HG03097 (cell line): ENCODE measurements around the gene DEAF1.

Source experiments
- ATAC-seq: cut with Tn5 transposase; IDR thresholded peaks from one replicate; pipeline ENCODE4 v1.9.1; 2021; ENCODE audit not compliant: unreplicated experiment, low FRiP score

Gene DEAF1

DNA sequence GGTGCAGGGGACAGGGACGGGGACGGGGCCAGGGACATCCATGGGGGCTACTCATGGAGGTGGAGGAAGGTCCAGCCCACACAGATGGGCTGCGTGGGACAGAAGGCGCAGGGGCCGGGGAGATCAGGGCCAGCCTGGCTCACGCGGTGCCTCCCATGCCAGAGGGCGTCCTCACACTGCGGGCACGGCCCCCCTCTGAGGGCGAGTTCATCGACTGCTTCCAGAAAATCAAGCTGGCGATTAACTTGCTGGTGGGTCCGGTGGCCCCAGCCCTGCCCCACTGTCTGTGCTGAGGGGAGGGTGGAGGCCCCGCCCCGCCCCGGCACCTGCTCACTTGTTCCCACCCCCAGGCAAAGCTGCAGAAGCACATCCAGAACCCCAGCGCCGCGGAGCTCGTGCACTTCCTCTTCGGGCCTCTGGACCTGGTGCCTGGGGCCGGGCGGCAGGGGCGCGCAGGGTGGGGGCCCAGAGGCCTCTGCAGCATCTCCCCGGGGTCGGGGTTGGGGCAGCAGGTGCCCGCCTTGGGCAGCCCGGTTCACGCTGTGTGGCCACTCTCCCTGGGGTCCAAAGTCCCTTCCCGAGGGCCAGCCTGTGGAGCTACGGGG is 26.8 kb upstream of the DEAF1 start:
- ATAC-seq: no peak

GRCh38 chr11:721247-721740 is 26.3 kb upstream of the DEAF1 start:
- no peak for ATAC-seq

DNA sequence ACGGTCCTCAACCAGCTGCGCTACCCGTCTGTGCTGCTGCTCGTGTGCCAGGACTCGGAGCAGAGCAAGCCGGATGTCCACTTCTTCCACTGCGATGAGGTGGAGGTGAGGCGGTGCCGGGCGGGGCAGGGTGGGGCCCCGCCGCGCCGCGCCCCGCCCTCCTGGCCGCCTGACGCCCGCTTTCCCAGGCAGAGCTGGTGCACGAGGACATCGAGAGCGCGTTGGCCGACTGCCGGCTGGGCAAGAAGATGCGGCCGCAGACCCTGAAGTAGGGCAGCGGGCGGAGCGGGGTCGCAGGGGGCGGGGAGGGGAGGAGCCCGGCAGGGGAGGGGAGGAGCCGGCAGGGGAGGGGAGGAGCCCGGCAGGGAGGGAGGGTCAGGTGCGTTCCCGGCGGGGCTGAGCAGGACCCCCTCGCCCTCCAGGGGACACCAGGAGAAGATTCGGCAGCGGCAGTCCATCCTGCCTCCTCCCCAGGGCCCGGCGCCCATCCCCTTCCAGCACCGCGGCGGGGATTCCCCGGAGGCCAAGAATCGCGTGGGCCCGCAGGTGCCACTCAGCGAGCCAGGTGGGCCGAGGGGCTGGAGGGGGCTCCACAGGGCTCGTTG is 25.7 kb upstream of the DEAF1 start:
- ATAC-seq: no peak

DNA sequence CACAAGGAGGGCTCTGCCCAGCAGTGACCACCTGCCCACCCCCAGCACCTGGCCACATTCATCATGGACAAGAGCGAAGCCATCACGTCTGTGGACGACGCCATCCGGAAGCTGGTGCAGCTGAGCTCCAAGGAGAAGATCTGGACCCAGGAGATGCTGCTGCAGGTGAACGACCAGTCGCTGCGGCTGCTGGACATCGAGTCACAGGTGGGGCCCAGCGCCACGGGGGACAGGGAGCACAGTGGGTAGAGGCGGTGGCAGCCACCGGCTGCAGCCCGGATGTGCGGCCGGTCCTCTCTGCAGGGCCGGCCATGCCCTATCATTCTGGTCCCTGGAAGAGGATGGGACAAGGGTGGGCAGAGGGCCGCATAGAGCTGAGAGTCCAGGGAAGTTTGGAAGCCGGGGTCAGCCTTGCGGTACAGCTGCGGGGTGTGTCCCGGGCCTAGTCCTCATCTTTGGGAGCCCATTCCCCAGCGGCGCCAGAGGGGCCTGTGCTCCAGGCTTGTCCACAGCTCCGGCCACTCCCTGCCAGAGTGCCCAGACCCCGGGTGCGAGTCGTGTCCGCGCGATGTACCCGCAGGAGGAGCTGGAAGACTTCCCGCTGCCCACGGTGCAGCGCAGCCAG is 25.1 kb upstream of the DEAF1 start:
- ATAC-seq: no peak

DNA sequence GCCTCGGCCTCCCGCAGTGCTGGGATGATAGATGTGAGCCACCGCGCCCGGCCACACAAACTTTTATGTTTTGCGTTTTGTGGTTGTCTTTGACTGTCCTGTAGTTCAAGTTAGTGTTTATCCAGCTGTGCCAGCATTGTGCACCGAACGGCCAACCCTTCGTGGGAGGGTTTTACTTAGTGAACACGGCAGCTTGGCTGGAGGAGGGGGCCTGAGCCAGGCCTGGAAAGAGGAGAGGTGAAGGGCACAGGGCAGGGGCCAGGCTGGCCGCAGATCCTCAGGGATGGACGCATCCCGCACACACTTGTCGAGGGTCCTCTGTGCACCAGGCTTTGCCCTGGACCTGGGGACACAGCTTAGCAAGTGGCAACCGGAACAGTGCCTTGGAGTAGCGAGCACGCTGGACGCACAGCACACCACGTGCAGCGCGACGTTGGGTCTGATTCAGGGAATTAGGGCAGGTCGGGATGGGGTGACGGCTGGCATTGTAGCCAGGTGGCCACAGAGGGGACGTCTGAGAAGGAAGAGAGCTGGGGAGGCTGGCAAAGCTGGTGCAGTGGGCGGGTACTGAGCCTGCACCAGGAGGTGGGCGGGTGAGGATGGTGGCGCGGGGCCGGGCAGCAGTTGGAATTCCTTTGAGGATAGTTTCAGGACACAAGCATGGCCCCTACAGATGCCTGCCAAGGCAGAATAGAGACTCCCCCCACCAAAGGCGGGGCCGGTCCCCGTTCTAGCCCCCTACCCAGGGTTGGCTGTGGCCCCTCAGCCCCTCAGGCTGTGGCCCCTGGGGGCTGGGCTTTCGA is 24.4 kb upstream of the DEAF1 start:
- ATAC-seq: no peak

DNA sequence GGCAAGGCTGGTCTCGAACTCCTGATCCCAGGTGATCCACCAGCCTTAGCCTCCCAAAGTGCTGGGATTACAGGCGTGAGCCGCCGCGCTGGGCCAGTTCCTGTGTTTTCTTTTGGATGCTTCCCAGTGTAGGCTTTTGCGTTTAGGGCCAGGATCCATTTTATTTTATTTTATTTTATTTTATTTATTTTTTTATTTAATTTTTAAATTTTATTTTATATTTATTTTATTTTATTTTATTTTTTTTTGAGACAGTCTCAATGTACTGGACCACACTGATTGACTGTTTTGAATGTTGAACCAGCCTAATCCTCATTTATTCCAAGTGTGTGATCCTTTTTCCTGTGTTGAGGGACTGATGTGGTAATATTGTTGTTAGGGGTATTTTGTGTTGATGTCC is 19.4 kb upstream of the DEAF1 start:
- no peak for ATAC-seq

GRCh38 chr11:709109-709997 is 14.3 kb upstream of the DEAF1 start:
- ATAC-seq: no peak

GRCh38 chr11:708511-708910 is 13.5 kb upstream of the DEAF1 start:
- ATAC-seq: no peak

DNA sequence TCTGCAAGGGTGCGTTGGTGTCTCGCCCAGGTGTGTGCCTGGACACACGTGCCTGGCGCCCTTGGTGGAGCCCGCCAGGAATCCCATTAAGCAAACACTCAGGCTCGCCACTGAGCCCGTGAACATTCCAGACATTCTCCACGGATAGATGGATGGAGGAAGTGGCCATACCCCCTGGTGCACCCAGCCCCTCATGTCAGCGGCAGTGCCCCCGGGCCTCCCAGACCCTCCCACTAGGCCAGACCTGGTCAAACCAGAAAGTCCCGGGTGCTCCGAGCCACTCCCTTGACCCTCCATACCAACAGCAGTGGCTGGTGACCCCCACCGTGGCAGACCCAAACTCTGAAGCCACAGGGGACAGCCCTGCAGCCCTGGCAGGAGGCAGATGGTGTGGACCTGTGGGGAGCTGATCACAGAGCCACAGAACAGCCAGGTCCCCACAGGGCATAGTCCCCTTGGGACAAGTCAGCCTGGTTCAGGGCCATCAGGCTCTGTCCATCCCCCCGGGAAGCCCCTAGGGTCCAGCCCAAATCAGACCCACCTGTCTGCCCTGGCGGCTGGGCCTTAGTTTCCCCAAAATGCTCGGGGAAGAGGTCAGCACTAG is 12.9 kb upstream of the DEAF1 start:
- ATAC-seq: no peak

DNA sequence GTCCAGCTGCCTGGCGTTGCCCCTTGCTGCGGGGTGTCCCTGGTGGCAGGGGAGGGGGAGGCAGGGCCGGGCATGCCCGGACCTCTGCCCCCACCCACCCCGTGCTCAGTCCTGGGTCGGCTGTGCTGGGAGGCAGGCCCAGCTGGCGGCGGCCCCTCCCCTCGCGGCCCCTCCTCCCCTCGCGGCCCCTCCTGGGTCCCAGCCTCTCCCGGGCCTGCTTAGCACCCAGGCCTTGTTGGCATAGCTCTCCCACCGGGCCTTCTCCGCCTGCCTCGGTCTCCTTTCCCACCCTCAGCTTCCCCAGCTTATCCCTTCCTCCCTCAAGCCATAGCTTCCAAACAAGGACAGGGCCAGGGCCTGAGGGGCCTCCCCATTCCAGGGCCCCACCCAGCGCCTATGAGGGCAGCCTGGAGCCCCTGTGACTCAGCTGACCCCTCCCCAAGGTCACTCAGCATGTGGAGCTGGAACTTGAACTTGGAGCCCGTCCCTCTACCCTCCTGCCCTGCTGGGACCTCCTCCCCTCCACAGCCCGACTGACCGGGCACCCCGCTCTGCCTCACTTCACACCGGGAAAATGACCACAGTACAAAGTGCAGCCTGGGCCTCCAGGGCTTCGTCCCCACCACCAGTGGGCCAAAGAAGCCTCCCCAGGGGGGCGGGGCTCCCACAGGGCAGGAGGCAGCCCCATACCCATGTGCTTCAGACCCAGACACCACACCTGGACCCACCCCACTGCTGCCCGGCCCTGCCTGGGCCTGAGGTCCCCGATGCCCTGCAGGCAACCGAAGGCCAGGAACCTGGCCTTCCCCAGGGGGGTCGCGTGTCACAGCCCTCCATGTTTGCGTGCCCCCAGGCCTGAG is 12.2 kb upstream of the DEAF1 start:
- no peak for ATAC-seq

GRCh38 chr11:706439-706956 is 11.5 kb upstream of the DEAF1 start:
- ATAC-seq: no peak

GRCh38 chr11:705646-706438 is 10.8 kb upstream of the DEAF1 start, which contains the start of gene EPS8L2:
EPS8L2 (plus strand) TSS chr11:706231; CDS start chr11:709408, 3,177 bp downstream.
- no peak for ATAC-seq

- ATAC-seq: no peak
Measured at GRCh38 chr11:704781-705645, 10.0 kb upstream of the DEAF1 start.

- ATAC-seq: no peak
Measured at GRCh38 chr11:704228-704674, 9.2 kb upstream of the DEAF1 start.

GRCh38 chr11:703506-703905 is 8.5 kb upstream of the DEAF1 start:
- no peak for ATAC-seq

GRCh38 chr11:702462-703461 is 7.7 kb upstream of the DEAF1 start:
- no peak for ATAC-seq
